HUES64 (cell line): Measurements from ENCODE around the gene MICAL2.

Experiments used
- H3K27ac ChIP-seq: 2 replicates; pipeline ENCODE4 v1.7.0; 2013; ENCODE audit warnings: low read depth, low read length, inconsistent platforms
- H3K27me3 ChIP-seq: 2 replicates; pipeline ENCODE4 v1.6.1; 2013; ENCODE audit warnings: mild to moderate bottlenecking, low read length; ENCODE audit not compliant: insufficient read depth
- H3K36me3 ChIP-seq: 2 replicates; pipeline ENCODE4 v1.6.1; 2013; ENCODE audit warnings: mild to moderate bottlenecking, low read length; ENCODE audit not compliant: insufficient read depth
- H3K4me1 ChIP-seq: 2 replicates; pipeline ENCODE4 v1.6.1; 2013; ENCODE audit warnings: mild to moderate bottlenecking, low read length, moderate library complexity; ENCODE audit not compliant: insufficient read depth
- H3K4me3 ChIP-seq: 2 replicates; pipeline ENCODE4 v1.5.1; 2013; ENCODE audit warnings: mild to moderate bottlenecking, low read length, moderate library complexity
- H3K9ac ChIP-seq: 2 replicates; pipeline ENCODE4 v1.6.1; 2013; ENCODE audit warnings: mild to moderate bottlenecking, low read depth, low read length
- H3K9me3 ChIP-seq: 2 replicates; pipeline ENCODE4 v1.6.1; 2013; ENCODE audit warnings: low read depth, low read length; ENCODE audit not compliant: insufficient read depth
- WGBS: fragments of 150-250, 120-280 bp; methylation state at CpG from one replicate; pipeline ENCODE4 v1.1.7; 2013; ENCODE audit warnings: missing lambda C conversion rate; 5-methylcytosine and 5-hydroxymethylcytosine counted together

The MICAL2 gene

GRCh38 chr11:12234221-12234620, 123.8 kb downstream of the MICAL2 start:
- Histone ChIP-seq H3K4me1 (no peaks in the 10 kb centered on the region), H3K9ac (no peak overlapping the region), H3K4me3 (no peak overlapping the region), H3K27me3 (no peaks in the 10 kb centered on the region), H3K9me3 (no peaks in the 10 kb centered on the region), H3K27ac (no peak overlapping the region), H3K36me3 (no peaks in the 10 kb centered on the region)
- 72% methylated on average over 1 of the region's 1 CpG for WGBS

GRCh38 chr11:12235080-12235479, 124.7 kb downstream of the MICAL2 start:
- no peaks in the 10 kb centered on the region for H3K4me1 ChIP-seq
- WGBS, result 91% methylated on average over 6 of the region's 6 CpGs
- no peaks in the 10 kb centered on the region for H3K27me3 ChIP-seq
- H3K9ac ChIP-seq, result no peak overlapping the region
- H3K4me3 ChIP-seq, result no peak overlapping the region
- no peak overlapping the region for H3K27ac ChIP-seq
- H3K9me3 ChIP-seq, result no peaks in the 10 kb centered on the region
- no peaks in the 10 kb centered on the region for H3K36me3 ChIP-seq

GRCh38 chr11:12235553-12235946, 125.2 kb downstream of the MICAL2 start:
- Histone ChIP-seq H3K4me3 (no peak overlapping the region), H3K9ac (no peak overlapping the region), H3K27me3 (no peaks in the 10 kb centered on the region), H3K9me3 (no peaks in the 10 kb centered on the region), H3K27ac (no peak overlapping the region), H3K4me1 (no peaks in the 10 kb centered on the region), H3K36me3 (no peaks in the 10 kb centered on the region)
- 87% methylated on average over 3 of the region's 3 CpGs for WGBS

GRCh38 chr11:12235947-12236743, 125.8 kb downstream of the MICAL2 start:
- H3K9me3 ChIP-seq, result no peaks in the 10 kb centered on the region
- no peak overlapping the region for H3K9ac ChIP-seq
- no peaks in the 10 kb centered on the region for H3K27me3 ChIP-seq
- no peak overlapping the region for H3K27ac ChIP-seq
- no peak overlapping the region for H3K4me3 ChIP-seq
- no peaks in the 10 kb centered on the region; the same call in 1 of the 2 replicates for H3K4me1 ChIP-seq
- H3K36me3 ChIP-seq, result no peaks in the 10 kb centered on the region
- 83% methylated on average over 13 of the region's 13 CpGs for WGBS

GRCh38 chr11:12236744-12237101, 126.3 kb downstream of the MICAL2 start:
- H3K9me3 ChIP-seq, result no peaks in the 10 kb centered on the region
- H3K4me1 ChIP-seq, result peaks cover 3% of the 10 kb centered on the region; the same call in 1 of the 2 replicates
- WGBS, result 66% methylated on average over 5 of the region's 5 CpGs
- no peak overlapping the region for H3K27ac ChIP-seq
- H3K36me3 ChIP-seq, result no peaks in the 10 kb centered on the region
- H3K27me3 ChIP-seq, result no peaks in the 10 kb centered on the region
- H3K9ac ChIP-seq, result no peak overlapping the region
- H3K4me3 ChIP-seq, result no peak overlapping the region

GRCh38 chr11:12237381-12237784, 127.0 kb downstream of the MICAL2 start:
- over 99% methylated on average over 3 of the region's 3 CpGs for WGBS
- H3K36me3 ChIP-seq, result no peaks in the 10 kb centered on the region

GRCh38 chr11:12238420-12238819, 128.0 kb downstream of the MICAL2 start:
- no peak overlapping the region for H3K9ac ChIP-seq
- no peaks in the 10 kb centered on the region for H3K9me3 ChIP-seq
- peaks cover 16% of the 10 kb centered on the region for H3K4me1 ChIP-seq
- 92% methylated on average over 4 of the region's 4 CpGs for WGBS
- H3K4me3 ChIP-seq, result no peak overlapping the region
- H3K27ac ChIP-seq, result no peak overlapping the region
- no peaks in the 10 kb centered on the region for H3K36me3 ChIP-seq
- no peaks in the 10 kb centered on the region for H3K27me3 ChIP-seq

More at GRCh38 chr11:12237381-12237784, 127.0 kb downstream of the MICAL2 start:
- Histone ChIP-seq H3K9ac (no peak overlapping the region), H3K27ac (no peak overlapping the region), H3K4me3 (no peak overlapping the region), H3K9me3 (no peaks in the 10 kb centered on the region), H3K27me3 (no peaks in the 10 kb centered on the region), H3K4me1 (peaks cover 10% of the 10 kb centered on the region; the same call in 1 of the 2 replicates)

- H3K27me3 ChIP-seq, result no peaks in the 10 kb centered on the region
- WGBS, result 94% methylated on average over 4 of the region's 4 CpGs
- no peaks in the 10 kb centered on the region for H3K9me3 ChIP-seq
- H3K27ac ChIP-seq, result no peak overlapping the region
- H3K4me3 ChIP-seq, result no peak overlapping the region
- H3K9ac ChIP-seq, result no peak overlapping the region
- peaks cover 16% of the 10 kb centered on the region for H3K4me1 ChIP-seq
- H3K36me3 ChIP-seq, result no peaks in the 10 kb centered on the region
Measured at GRCh38 chr11:12239396-12239795, 129.0 kb downstream of the MICAL2 start.

GRCh38 chr11:12239804-12240371, 129.5 kb downstream of the MICAL2 start:
- no peaks in the 10 kb centered on the region for H3K9me3 ChIP-seq
- no peak overlapping the region for H3K9ac ChIP-seq
- no peak overlapping the region for H3K4me3 ChIP-seq
- 96% methylated on average over 7 of the region's 7 CpGs for WGBS
- no peaks in the 10 kb centered on the region for H3K27me3 ChIP-seq
- no peak overlapping the region for H3K27ac ChIP-seq
- no peaks in the 10 kb centered on the region for H3K36me3 ChIP-seq
- peaks cover 16% of the 10 kb centered on the region for H3K4me1 ChIP-seq

- H3K27me3 ChIP-seq, result no peaks in the 10 kb centered on the region
- H3K9ac ChIP-seq, result no peak overlapping the region
- H3K4me3 ChIP-seq, result no peak overlapping the region
- peaks cover 16% of the 10 kb centered on the region for H3K4me1 ChIP-seq
- no peaks in the 10 kb centered on the region for H3K9me3 ChIP-seq
- H3K36me3 ChIP-seq, result no peaks in the 10 kb centered on the region
- WGBS, result 91% methylated on average over 7 of the region's 7 CpGs
- no peak overlapping the region for H3K27ac ChIP-seq
Measured at GRCh38 chr11:12240677-12241076, 130.3 kb downstream of the MICAL2 start.

GRCh38 chr11:12241401-12241800, 131.0 kb downstream of the MICAL2 start:
- Histone ChIP-seq H3K36me3 (no peaks in the 10 kb centered on the region), H3K27me3 (no peaks in the 10 kb centered on the region), H3K4me1 (peaks cover 16% of the 10 kb centered on the region), H3K9ac (no peak overlapping the region), H3K9me3 (no peaks in the 10 kb centered on the region), H3K27ac (no peak overlapping the region), H3K4me3 (no peak overlapping the region)
- 92% methylated on average over 7 of the region's 7 CpGs for WGBS
